Panc1 (cell line): ENCODE results near the gene TNIP2. TPM values are rescaled to one million over a fixed set of nuclear protein-coding genes. Genes with fewer than 3 reads are reported as not detected.

Source experiments
- ATAC-seq: fragments of 200-7000 bp; cut with Tn5 transposase; 2 replicates; pipeline ENCODE4 v1.9.1; 2020; ENCODE audit warnings: mild to moderate bottlenecking, moderate library complexity
- BruUV-seq: library from RNA; stranded (reverse); fragments of 400-500 nt; replicated peaks from 2 replicates; lab custom pipeline; 2021; lab: Mats Ljungman, UMichigan
- CTCF ChIA-PET: fragments of 300-600 bp; sonication (Branson Sonifier 250); formaldehyde crosslinking; loops from one replicate; lab custom pipeline; 2022; ENCODE audit warnings: antibody characterized with exemption; lab: Charles Lee
- POLR2A ChIA-PET: fragments of 300-600 bp; sonication (Branson Sonifier 250); formaldehyde crosslinking; loops from one replicate; lab custom pipeline; 2022; ENCODE audit warnings: antibody characterized with exemption; lab: Charles Lee
- DNase-seq: peaks from one replicate; pipeline ENCODE4 v3.0.0-alpha.2; 2010; ENCODE audit warnings: low read depth, low spot score
- H3K27ac ChIP-seq: 2 replicates; pipeline ENCODE4 v1.5.1; 2011; ENCODE audit warnings: mild to moderate bottlenecking, low read length, inconsistent platforms
- H3K27me3 ChIP-seq: fragments of 200-500 bp; sonication (Bioruptor generic); 2 replicates; pipeline ENCODE4 v1.6.0; 2014; ENCODE audit warnings: low read length, inconsistent platforms; ENCODE audit not compliant: control insufficient read depth, insufficient read depth
- H3K36me3 ChIP-seq: fragments of 200-500 bp; sonication (Bioruptor generic); 2 replicates; pipeline ENCODE4 v1.5.1; 2014; ENCODE audit warnings: inconsistent platforms, mild to moderate bottlenecking, low read length, moderate library complexity; ENCODE audit not compliant: control insufficient read depth, insufficient read depth
- H3K4me1 ChIP-seq: 2 replicates; pipeline ENCODE4 v1.5.1; 2011; ENCODE audit warnings: inconsistent platforms, mild to moderate bottlenecking, low read length, moderate library complexity; ENCODE audit not compliant: control insufficient read depth, insufficient read depth
- H3K4me3 ChIP-seq, 2 experiments: 2 replicates each; pipeline ENCODE4 v1.5.1; 2011 to 2012; ENCODE audit warnings: low read depth in 2 of 2, low read length in 2 of 2, mild to moderate bottlenecking in 2 of 2, inconsistent platforms in 1 of 2, moderate library complexity in 1 of 2
- H3K9me3 ChIP-seq: fragments of 200-500 bp; sonication (Bioruptor generic); 2 replicates; pipeline ENCODE4 v1.5.1; 2014; ENCODE audit warnings: low read depth, mild to moderate bottlenecking, inconsistent platforms, low read length, moderate library complexity; ENCODE audit not compliant: control insufficient read depth, insufficient read depth
- POLR2AphosphoS5 ChIP-seq: IDR thresholded peaks from 2 replicates; pipeline ENCODE4 v1.6.1; 2012; ENCODE audit warnings: mild to moderate bottlenecking, low read depth, low read length, moderate library complexity
- SIN3A ChIP-seq: IDR thresholded peaks from 2 replicates; pipeline ENCODE4 v1.6.1; 2012; ENCODE audit warnings: low read depth, mild to moderate bottlenecking, low read length, moderate library complexity, borderline replicate concordance; ENCODE audit not compliant: insufficient read depth
- TCF7L2 ChIP-seq: IDR thresholded peaks from 2 replicates; pipeline ENCODE4 v1.6.1; 2011; ENCODE audit warnings: mild to moderate bottlenecking, low read depth, low read length, inconsistent platforms
- in situ Hi-C: cut with HindIII; loops from 2 replicates; pipeline ENCODE4 v1.10.0; 2016; ENCODE audit warnings: low sequenced_read_pairs, low pct_unique_long_range_greater_than_20kb
- intact Hi-C: fragments of 100-400 bp; cut with micrococcal nuclease; formaldehyde crosslinking; loops from one replicate; pipeline ENCODE4 v1.10.0; 2022; ENCODE audit not compliant: unreplicated experiment
- total RNA-seq: library from RNA; stranded (reverse); gene quantifications from one replicate; pipeline ENCODE4 v1.2.1, GENCODE V29; 2021; ENCODE audit not compliant: unreplicated experiment
- TF ChIP-seq, protein P1 (sequence below): fragments of 450-650 bp; IDR thresholded peaks from 2 replicates; pipeline ENCODE4 v1.5.1; 2017; ENCODE audit warnings: mild to moderate bottlenecking
- TF ChIP-seq, protein P2 (sequence below), 2 experiments: IDR thresholded peaks; 2 replicates each; pipeline ENCODE4 v1.6.1; 2011 to 2012; ENCODE audit warnings: low read depth in 2 of 2, control low read depth in 1 of 2, low read length in 1 of 2, mild to moderate bottlenecking in 1 of 2, moderate library complexity in 1 of 2; ENCODE audit not compliant: insufficient read depth in 1 of 2

Gene TNIP2
- total RNA-seq, 1 experiment from 2014 or later = 60.3 TPM

DNA sequence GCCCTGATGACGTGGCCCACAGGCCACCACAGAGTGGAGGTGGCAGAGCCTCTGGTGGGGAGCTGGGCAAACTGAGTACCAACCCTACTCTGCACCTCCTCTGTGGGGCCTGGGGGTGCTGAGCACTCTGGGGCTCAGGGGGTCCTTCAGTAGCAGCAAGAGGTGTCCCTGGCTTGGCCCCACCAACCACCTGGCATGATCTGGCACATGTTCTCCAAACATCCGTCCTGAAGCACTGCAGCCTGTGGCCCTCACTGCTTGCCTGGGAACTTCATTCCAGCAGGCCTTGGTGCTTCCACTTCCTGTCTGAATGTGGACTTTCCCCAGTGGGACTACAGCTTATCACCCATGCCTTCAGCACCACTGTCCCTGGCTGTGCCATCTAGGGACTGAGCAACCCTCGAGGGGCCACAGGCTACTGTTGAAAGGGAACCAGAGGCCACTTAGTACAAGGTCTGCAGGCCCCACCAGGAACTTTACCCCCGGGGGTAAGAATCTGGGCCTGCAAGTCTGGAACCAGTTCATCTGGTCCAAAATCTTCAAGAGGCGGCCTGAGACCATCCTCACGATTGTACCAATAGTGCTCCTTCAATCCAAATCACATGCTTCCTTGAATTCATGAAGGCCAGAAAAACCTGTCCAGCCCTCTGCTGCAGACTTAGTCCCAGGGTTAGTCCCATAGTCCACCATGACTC is 13.2 kb downstream of the TNIP2 start:
- BruUV-seq = no TSS peak
- CTCF ChIA-PET = no interaction called here
- Histone ChIP-seq H3K27ac (no peak overlapping the region), H3K36me3 (no peaks in the 10 kb centered on the region), H3K9me3 (no peaks in the 10 kb centered on the region), H3K4me1 (no peaks in the 10 kb centered on the region), H3K27me3 (no peaks in the 10 kb centered on the region), H3K4me3 (no peak overlapping the region)
- POLR2A ChIA-PET = no interaction called here
- in situ Hi-C loops (no loop called here), intact Hi-C loops (no loop called here)
- DNase-seq = no peak
- ATAC-seq = no peak
- no peak for TF ChIP-seq SIN3A
- TF ChIP-seq, protein P1, sequence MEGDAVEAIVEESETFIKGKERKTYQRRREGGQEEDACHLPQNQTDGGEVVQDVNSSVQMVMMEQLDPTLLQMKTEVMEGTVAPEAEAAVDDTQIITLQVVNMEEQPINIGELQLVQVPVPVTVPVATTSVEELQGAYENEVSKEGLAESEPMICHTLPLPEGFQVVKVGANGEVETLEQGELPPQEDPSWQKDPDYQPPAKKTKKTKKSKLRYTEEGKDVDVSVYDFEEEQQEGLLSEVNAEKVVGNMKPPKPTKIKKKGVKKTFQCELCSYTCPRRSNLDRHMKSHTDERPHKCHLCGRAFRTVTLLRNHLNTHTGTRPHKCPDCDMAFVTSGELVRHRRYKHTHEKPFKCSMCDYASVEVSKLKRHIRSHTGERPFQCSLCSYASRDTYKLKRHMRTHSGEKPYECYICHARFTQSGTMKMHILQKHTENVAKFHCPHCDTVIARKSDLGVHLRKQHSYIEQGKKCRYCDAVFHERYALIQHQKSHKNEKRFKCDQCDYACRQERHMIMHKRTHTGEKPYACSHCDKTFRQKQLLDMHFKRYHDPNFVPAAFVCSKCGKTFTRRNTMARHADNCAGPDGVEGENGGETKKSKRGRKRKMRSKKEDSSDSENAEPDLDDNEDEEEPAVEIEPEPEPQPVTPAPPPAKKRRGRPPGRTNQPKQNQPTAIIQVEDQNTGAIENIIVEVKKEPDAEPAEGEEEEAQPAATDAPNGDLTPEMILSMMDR = no peak
- TF ChIP-seq, protein P2, sequence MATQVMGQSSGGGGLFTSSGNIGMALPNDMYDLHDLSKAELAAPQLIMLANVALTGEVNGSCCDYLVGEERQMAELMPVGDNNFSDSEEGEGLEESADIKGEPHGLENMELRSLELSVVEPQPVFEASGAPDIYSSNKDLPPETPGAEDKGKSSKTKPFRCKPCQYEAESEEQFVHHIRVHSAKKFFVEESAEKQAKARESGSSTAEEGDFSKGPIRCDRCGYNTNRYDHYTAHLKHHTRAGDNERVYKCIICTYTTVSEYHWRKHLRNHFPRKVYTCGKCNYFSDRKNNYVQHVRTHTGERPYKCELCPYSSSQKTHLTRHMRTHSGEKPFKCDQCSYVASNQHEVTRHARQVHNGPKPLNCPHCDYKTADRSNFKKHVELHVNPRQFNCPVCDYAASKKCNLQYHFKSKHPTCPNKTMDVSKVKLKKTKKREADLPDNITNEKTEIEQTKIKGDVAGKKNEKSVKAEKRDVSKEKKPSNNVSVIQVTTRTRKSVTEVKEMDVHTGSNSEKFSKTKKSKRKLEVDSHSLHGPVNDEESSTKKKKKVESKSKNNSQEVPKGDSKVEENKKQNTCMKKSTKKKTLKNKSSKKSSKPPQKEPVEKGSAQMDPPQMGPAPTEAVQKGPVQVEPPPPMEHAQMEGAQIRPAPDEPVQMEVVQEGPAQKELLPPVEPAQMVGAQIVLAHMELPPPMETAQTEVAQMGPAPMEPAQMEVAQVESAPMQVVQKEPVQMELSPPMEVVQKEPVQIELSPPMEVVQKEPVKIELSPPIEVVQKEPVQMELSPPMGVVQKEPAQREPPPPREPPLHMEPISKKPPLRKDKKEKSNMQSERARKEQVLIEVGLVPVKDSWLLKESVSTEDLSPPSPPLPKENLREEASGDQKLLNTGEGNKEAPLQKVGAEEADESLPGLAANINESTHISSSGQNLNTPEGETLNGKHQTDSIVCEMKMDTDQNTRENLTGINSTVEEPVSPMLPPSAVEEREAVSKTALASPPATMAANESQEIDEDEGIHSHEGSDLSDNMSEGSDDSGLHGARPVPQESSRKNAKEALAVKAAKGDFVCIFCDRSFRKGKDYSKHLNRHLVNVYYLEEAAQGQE (IDR thresholded peaks at IDR 0.05; ENCODE audit: insufficient read depth in 1 of 2, low read depth in 2 of 2, low read length in 1 of 2) = no peak
- TF ChIP-seq POLR2AphosphoS5 = no peak
- no peak for TF ChIP-seq TCF7L2

DNA sequence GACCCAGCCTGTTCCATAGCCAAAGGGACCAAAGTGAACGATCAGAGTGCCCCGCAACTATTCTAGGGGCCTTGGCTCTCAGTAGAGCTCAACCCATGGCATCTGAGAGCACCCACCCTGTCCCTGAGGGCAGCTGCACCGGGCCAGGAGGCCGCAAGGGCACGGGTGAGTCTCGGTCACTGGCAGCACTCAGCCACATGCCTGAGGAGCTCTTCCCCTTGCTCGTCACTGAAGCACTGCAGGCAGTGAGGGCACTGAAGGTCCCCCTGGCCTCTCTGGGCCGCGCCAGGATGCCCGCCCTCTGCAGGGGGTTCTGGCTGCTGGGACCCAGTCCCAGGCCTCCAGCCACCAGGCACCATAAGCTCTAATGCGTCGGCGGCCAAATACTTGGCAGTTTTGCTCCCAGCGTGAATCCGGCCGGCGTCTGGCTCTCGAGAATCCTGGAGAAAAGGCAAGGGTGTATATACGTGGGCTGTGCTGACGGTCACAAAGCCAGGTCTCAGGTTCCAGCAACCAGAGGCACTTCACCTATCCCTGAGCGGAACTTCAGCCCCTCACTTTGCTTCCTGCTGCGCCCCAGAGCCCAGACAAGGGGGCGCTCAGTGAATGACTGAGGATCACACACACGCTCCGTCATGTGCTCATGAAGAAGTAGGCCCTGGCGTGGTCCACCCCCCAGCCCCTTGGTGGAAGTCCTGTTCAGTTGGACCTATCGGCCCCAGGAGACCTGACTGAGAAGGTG is 13.9 kb downstream of the TNIP2 start:
- no TSS peak for BruUV-seq
- ChIA-PET POLR2A (no interaction called here), CTCF (interaction anchor here (0.7 kb wide), 1 partner anchor 15 kb away, joined by 9 read pairs; no protein-coding TSS in a partner anchor)
- in situ Hi-C loops (no loop called here), intact Hi-C loops (no loop called here)
- Histone ChIP-seq H3K4me3 (no peak overlapping the region), H3K27ac (no peak overlapping the region), H3K9me3 (no peaks in the 10 kb centered on the region), H3K36me3 (no peaks in the 10 kb centered on the region), H3K4me1 (no peaks in the 10 kb centered on the region), H3K27me3 (no peaks in the 10 kb centered on the region)
- DNase-seq = no peak
- no peak for TF ChIP-seq SIN3A
- no peak for TF ChIP-seq TCF7L2
- no peak for ATAC-seq
